GM18499 (cell line): Measurements from ENCODE around the gene MIPEP.
"Not testable (repeated sequence)": the region's sequence is repeated elsewhere in the genome, so short reads cannot be mapped to it uniquely, and the experiment has no call there.

ENCODE experiments used
- ATAC-seq: cut with Tn5 transposase; IDR thresholded peaks from one replicate; pipeline ENCODE4 v1.9.1; 2021; ENCODE audit warnings: moderate number of reproducible peaks; ENCODE audit not compliant: insufficient read depth, unreplicated experiment

The MIPEP gene

DNA sequence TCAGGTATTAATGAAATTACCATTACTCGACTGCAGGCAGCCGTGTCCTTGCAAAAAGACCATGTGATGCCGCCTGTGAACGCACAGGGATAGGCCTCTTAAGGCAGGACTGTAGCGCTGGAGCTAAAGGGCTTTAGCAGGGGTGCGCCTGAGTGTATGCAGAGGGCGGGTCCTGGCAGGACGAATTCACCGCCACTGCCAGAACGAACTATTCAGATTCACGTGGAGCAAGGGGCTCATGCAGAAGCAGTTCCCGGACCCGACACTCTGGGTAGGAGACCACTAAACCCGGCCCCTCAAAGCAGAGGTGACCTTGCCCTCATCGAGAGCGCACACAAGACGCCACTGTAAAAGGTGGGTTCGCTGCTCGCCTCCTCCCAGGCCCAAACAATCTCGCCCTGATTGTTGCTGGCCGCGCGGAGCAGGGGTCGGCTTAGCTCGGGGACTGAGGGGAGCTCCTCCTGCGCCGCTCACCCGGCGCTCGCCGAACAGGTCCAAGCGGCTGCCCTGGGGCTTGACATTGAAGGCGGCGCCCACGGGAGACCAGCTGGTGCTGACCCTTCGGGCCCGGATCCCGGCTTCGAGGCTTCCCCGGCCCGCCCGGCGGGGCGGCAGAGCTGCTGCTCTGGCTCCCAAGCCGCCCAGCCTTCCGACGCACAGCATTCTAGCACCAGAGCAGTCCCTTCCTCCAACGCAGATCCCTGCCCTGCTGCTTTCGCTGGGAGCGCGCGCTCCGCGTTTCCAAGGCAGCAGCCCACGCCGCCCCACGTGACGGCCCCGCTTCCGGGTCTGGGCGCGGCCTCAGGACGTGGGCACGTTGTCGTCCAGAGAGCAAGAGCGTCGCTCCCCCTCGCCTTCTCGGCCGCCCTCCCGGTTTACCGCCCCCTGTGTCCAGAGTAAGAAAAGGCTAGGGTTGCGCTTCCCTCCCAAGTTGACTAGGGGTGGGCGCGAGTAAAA is at the start of gene MIPEP:
Gene MIPEP (minus strand): TSS at position 743 of the 957 bp plus-strand sequence. CDS start 80 bp downstream, at position 663.
- ATAC-seq, result peak; percentile 64

DNA sequence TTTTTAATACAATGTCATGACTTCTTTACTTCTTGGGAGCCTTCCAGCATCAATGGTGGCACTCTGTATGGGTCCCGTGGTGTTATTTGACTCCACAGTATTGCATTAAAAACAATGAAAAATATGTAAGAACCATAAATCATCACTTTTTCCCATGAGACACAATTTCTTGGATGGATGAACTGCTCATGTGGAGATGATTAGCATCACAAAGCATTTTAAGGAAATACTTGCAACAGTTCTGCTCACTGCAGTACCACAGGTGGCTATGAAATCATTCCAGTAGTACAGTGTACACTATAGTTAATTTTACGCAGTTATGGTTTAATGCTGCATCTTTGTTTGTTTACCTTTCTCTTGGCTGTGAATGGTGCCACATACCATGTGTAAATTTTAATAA is 45.3 kb upstream of the MIPEP start:
- ATAC-seq, result no peak

DNA sequence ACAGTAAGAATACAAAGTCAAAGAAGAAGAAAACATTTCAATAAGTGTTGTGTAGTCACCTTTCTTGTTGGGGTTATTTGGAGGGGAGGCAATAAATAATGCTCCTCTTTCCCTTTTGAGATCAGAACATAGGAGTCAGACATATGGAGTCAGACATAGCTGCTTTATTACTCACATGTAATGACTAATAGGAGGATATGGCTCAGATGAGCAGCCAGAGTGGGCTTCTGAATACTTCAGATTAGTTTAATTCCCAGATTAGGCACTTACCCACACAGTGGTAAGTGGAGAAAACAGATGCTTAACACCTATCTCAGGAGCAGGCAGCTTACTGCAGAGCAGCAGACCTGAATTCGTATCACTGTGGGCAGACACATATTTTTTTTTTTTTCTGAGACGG is 39.8 kb upstream of the MIPEP start:
- no peak for ATAC-seq

DNA sequence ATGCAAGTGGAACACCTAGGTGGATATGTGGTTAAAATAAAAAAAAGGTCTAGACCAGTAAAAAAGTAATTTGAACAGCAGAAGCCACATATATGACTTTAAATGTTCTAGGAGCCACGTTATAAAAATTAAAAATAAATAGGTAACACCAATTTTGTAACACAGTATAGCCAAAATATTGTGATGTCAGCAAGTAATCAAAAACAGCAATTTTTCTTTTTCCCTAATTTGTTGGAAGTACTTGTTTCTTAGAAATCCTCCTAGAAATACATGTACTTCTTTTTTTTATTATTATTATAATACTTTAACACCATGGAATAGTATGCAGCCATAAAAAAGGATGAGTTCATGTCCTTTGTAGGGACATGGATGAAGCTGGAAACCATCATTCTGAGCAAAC is 33.8 kb upstream of the MIPEP start:
- ATAC-seq, result no peak

DNA sequence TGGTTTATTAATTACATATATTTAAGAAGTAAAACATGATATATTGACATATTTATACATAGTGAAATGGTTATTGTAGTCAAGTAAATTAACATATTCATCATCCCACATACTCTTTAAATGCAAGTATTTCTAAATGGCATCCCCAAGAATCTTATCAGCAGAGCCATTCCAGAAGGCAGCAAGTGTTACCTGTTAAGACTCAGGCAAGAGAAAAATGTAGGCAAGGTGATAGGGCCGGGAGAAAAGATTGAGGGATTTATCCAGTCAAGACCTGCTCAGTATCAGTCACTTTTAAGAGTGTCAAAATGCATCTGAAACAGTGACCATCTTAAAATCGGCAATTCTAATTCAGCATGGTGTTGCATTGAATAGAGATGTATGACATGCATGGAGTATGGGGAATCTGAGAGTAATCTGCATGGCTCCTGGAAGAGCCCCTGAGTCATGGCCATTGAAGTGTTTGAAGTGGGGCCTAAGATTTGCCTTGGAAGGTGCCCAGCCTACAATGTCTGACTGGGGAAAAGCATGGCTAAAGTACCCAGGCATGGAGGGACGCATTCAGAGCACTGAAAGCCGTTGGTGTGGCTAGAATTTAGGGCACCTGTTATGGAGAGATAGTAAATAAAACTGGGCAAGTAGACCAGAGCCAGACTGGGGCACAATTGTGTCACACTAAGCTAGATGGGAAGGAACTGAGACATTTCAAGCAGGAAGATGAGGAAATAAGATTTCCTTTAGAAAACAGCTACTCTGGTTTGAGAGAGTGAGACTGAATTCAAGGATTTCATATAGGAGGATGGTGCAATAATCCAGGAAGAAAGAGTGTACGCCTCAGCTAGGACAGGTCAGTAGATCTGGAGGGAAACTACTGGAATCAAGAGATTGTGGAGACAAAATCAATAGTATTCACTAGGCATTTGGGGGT is 33.1 kb upstream of the MIPEP start:
- no peak for ATAC-seq

DNA sequence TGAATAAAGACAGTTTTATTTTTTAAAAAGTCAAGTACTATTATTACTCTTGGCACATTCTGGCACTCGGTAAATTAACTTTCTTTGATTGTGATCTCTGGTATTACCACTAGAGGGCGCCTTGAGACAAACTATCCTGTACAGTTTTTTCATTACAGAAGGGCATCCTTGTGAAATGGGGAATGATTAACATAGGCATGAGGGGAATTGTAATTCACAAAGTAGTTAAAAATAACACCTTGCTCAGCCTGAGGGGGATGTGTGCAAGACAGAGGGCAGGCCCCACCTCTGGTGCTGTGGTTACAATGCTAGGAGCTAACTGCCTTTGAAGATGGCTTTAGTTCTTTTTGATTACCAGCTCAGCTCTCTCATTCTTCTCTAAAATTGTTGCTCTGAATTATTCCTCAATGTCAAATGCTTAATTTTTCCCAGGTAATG is 32.3 kb upstream of the MIPEP start:
- no peak for ATAC-seq

DNA sequence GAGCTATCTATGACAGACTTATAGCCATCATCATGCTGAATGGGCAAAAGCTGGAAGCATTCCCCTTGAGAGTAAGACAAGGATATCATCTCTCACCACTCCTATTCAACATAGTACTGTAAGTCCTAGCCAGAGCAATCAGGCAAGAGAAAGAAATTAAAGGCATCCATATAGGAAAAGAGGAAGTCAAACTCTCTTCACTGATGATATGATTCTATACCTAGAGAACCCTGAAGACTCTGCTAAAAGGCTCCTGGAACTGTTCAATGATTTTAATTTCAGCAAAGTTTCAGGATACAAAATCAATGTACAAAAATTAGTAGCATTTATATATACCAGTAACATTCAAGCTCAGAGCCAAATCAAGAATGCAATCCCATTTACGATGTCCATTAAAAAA is 29.8 kb upstream of the MIPEP start:
- ATAC-seq, result no peak

DNA sequence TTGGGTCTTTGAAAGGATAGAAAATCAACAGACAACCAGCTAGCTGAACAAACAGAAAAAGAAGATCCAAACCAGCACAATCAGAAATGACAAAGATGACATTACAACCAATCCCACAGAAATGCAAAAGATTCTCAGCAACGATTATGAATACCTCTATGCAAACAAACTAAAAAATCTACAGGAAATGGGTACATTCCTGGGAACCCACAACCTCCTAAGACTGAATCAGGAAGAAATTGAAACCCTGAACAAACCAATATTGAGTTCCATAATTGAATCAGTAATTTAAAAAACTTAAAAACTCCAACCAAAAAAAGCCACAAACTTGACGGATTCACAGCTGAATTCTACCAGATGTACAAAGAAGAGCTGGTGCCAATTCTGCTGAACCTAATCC is 29.0 kb upstream of the MIPEP start:
- ATAC-seq, result no peak

DNA sequence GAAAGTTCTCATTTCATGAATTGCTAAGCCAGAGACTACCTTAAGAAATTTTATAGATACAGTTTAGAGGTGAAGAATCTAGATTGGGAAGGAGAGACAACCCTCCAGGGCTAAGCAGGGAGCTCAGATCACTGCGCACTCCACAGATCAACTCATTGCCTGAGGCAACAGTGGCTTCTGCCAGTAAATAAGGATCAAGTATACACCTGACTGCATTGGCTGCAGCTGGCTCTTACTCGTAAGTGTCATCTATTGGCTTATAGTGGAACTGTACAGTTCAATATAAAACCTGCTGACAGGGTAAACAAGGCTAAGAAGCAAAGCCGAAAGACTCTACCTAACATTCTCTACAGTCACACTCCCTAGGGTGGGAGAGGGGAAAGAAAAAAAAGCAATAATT is 26.1 kb upstream of the MIPEP start:
- ATAC-seq, result no peak

DNA sequence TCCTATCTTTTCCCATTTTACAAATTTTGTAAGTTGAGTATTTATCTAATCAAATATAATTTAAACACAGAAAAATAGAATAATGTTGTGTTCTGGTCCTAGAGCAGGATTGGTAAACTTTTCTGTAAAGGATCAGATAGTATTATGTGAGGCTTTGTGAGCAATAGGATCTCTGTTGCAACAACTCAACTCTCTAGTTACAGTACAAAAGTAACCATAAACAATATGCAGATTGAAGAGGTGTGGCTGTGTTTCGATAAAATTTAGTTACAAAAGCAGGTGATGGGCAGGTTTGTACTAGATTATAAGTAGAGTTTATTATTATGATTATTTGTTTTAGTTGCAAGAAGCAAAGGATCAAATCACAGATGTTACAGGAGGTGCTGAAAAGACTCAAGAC is 23.3 kb upstream of the MIPEP start:
- ATAC-seq, result no peak

DNA sequence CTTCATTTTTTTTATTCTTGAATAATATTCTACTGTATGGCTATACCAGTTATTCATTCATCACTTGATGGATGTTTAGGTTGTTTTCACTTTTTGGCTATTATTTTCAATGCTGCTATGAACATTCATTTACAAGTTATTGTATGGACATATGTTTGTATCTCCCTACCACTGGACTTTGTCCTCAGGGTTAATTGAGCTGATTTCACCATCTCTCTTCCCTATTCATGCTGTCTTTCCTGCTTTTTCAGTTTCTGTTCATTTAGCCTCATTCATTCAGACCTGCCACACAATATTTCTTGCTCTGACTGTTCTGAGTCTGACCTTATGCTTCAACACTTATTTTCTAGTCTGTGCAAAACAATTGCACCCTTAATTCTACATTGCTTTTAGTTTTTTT is 20.4 kb upstream of the MIPEP start:
- no peak for ATAC-seq

DNA sequence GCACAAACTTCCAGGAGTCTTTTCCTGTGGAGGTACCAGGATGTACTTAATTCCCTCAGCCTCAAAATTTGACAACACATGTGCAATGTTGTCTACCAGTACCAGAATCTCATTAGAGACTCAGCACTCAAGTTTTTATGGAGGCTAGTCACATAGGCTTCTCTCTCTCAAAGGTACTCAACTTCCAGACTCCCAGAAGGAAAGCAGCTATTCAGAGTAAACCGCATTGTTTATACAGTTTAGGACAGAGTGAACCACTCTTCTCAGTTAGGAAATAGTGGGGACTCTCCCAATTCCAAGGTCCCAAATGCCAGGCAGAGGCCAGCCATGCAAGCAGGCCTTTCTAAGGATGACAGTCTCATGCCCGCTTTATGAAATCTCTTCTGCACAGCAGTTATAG is 16.6 kb upstream of the MIPEP start:
- no peak for ATAC-seq

DNA sequence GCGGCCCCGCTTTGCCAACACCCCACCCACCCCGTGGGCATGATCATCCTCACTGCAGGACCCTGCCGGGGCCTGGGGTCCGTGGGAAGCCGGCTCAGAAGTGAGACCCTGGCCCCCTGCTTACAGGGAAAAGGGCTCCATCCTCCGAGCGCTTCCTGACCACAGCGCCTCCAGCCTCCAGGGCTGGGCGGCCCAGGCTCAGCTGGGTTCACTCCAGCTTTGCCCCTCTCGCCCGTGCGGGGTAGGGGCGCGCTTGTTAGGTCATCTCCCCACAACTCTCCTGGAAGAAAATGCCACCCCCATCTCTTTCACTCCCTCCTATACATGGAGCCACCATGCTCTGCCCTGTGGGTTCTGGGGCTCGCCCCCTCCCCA is 14.7 kb upstream of the MIPEP start:
- no peak for ATAC-seq

DNA sequence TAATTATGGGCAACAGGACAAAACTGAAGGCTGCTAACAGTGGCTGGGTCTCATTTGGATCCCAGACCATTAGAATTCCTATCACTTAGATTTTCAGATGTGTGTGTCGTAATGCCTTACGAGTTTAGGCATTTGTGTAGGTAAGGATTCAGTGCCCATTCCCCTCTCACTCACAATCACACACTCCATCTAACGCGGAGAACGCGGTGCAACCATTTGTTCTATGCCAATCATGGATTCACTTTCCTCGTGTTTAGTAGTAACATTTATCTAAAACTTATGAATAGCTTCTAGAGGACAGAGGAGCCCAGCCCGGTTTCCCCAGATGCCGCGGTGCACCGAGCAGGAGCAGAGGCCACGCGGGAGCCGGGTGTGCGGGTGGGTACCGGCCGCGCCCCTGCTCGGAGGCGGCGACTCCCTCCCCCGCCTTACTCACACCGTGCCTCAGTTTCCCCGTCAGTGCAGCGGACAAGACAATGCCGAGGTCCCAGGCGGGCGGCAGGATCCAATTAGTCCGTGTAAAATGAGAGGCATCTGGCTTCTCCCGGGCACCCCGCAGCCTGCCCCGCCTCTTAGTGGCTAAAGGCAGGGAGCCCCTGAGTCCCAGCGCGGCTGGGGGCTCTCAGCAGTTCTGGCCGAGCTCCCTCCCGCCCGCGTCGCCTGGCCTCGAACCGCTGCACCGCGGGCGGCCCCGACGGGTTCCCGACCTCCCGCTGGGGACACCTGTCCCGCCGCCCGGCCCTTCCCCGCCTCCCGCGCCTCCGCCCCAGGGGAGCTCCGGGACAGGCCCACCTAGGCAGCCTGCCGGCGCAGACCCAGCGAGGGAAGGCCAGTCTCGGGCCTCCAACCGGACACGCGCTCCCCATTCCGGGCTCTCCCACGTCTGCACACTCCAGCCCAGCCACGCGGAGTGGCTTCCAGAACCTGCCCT is 14.0 kb upstream of the MIPEP start:
- no peak for ATAC-seq

DNA sequence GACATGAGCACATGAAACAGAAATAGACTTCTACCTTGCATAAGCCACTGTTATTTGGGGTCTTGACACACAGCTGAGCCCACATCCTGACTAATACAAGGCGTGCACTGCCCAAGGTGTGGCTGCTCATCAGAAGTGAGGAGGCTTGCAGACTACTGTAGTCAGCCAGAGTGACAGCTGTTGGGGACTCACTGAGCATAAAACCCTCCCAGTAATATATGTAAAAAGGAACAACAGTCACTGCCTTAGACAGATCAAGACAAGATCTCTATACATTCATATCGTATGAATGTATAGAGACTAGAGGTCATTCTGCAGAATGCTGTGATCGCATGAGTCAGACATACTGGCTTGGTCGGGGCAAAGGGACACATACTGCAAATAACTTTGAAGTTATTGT is 12.2 kb upstream of the MIPEP start:
- ATAC-seq, result no peak

DNA sequence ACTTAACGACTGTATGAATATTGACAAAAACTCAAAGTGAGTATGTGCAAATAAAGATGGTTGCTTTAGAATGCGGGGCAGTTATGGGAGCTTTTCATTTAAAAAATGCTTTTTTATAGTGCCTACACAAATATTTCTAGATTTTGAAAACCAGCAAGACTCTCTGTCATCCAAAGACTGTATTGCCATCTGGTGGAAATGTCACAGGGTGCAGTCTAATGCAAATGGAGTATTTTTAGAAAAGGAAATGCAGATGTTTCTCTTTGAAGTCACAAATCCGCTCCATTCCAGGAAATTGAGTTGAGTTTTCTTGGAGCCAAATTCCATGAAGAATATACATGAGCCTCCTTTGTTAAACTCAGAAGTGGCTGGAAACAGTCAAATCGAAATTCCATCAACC is 10.4 kb upstream of the MIPEP start:
- no peak for ATAC-seq

DNA sequence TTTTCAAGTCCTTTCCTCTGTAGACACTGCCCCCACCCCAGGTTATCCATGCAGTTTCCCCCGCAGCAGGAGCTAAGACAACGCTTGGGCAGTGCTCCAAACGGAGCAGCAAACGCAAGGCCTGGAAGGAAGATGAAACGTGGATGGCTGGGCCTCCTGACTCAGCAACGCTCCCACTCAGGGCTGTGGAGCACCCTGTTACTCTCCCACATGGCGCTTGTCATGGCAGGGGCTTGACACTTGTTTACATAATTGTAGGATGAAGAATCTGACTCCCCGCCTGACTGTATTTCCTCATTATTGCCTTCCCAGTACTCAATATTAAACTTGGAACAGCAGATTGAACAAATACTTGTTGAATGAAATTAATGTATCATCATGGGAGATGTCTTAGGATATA is 8.9 kb upstream of the MIPEP start:
- ATAC-seq, result no peak

DNA sequence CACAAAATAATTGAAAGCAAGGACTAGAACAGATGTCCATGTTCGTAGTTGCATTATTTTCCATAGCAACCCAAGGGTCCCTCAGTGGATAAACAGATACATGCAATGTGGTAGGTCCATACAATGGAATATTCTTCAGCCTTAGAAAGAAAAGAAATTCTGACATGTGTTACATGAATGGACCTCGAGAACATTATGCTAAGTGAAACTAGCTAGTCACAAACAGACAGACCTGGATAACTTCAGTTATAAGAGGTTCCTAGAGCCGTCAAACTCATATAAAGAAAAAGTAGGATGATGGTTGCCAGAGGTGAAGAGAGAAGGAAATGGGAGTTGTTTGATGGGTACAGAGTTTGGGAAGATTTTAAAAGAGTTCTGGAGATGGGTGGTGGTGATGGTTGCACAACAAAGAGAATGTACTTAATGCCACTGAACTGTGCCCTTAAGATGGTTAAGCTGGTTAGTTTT is 8.3 kb upstream of the MIPEP start, which contains the start of gene C1QTNF9B:
Gene C1QTNF9B (minus strand): TSS at position 51 of the 468 bp plus-strand sequence.
- not testable (repeated sequence) for ATAC-seq

DNA sequence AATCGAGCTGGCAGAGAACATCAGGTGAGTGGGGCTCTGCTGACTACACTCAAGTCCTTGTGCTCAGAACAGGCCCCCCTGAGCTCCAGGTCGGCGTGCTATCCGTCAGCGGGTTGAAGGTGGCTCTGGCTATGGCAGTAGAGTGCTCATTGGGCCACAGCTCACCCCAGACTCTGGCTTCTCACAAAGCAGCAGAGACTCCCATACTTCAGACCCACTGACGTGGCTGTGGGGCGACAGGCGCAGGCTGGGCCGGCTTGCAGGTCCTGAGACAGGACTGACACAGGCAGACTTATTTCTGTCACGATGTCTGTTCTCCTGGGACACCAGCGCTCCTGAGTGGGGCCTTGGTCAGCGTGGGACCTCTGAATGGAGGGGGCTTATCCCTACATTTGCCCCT is 5.5 kb upstream of the MIPEP start:
- not testable (repeated sequence) for ATAC-seq

DNA sequence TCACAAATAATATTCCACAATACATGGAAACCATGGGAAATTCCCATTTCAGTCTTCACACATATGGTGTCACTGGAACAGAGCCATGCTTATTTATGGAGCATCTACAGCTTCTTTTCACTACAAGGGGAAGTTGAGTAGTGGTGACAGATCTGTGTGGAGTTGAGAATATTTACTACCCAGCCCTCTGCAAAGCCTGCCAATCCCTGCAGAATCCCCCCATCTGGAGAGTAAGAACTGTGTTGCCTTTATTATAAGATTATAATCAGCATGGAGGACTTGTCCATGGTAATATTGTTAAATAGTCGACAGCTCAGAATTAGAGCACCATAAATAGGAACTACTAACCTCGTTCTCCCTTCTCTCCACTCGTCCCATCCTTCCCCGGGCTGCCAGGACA is 4.6 kb upstream of the MIPEP start:
- ATAC-seq, result not testable (repeated sequence)
